Diencephalon (tissue), 1 donor: Measurements from ENCODE around the gene EIF4A2. TPM values are rescaled to one million over a fixed set of nuclear protein-coding genes. Genes with fewer than 3 reads are reported as not detected.

Experiments used
- small RNA-seq: library from RNA; depleted of rRNA; stranded (forward); fragments of <200 nt; gene quantifications from one replicate; pipeline ENCODE3, GENCODE V24; 2014
- total RNA-seq: library from RNA; depleted of rRNA; stranded (reverse); fragments of >200 nt; gene quantifications from one replicate; pipeline ENCODE4 v1.2.3, GENCODE V29; 2014

The EIF4A2 gene
- 877 TPM for total RNA-seq

DNA sequence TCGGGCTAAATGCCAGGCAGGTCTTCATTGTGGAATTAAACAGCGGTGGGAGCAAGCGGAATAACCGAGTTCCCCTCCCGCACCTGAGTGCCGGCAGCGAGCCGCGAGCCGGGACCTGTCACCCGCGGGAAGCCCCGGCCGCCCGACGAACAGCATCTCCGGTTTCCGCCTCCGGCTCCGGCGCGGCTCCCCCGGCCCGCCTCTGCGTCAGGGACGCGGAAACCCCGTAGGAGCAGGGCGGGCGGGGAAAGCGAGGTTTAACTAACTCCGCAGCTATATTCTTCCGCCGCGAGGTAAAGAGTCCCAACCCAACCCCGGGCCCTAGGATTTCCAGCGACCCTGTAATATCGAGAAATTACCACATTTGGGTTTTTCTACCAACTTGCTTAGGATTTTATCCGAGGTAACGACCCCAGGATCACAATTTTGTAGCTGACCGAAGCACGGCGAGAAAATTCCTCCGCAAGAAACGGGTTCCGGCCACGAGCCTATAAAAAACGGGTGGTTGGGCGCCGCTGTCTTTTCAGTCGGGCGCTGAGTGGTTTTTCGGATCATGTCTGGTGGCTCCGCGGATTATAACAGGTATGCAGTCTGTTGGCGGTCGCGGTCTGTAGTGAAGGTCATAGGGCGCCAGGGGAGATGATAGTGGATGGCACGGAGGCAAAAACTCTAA is at the start of gene EIF4A2:
Gene EIF4A2, plus strand, starts transcription at position 520 of the 673 bp plus-strand sequence. Its CDS starts 34 bp downstream, at position 554.

DNA sequence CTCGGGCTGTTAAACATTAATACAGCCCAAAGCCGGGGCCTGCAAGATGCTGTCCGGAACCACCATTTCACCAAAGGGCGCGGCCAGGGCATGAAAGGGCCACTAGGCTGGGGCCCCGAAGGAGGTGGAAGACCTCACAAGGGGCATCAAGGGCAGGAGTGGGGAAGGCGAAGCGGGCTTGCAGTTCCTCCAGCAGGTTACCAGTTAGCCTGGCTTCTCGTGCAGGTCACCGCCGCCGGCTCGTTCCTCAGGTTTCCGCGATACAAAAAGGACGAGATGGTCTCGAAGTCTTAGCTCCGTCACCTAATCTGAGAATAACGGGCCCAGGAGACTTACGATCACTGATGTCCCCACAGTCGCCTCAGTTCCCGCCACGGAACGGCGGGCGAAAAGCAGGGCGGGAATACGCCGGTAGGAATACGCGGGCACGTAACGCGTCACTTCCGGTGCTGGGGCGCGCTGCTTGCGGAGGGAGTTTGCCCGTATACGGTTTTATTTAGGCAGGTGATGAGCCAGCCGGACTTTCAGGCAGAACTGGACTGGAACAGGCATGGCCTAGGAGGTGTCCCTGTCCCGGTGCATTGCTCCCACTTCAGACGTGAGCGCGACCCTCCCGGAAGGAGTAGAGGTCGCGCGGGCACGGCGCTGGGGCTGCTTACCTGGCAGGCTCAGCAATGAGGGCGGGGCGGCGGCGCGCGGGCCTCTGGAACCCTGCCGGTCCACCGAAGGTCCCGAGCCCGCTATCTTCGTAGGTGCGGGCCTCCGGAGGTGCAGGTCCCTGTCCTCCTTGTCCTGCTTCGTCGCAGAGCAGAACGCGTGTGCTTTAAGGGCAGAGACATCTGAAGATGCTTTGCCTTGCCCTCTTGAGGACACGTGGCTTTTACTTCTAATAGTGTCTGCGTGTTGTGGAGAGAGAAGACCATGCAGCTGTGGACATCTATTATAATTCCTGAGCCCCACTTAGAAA is 23.0 kb downstream of the EIF4A2 start, which contains the start of gene RFC4:
Gene RFC4, minus strand, starts transcription at position 394 of the 967 bp plus-strand sequence. CDS start 1,769 bp downstream, outside the sequence.

Small RNA genes within 50 kb of the gene (small RNA-seq; reads per million reads assigned to genes)
- not detected for gene RF00092
- gene RNU6-1105P: not detected
- gene SNORA4: not detected
- not detected for gene SNORA63
- not detected for gene SNORA81
- gene SNORD2: not detected

Other genes with a start within 250 kb of the EIF4A2 start
- 2.1 TPM for gene CRYGS, start 239.2 kb upstream of the EIF4A2 start, total RNA-seq
- 23.8 TPM for gene TBCCD1, start 216.2 kb upstream of the EIF4A2 start, total RNA-seq
- gene DNAJB11, start 212.9 kb upstream of the EIF4A2 start, total RNA-seq: 40.8 TPM
- 0.23 TPM for gene AHSG, start 170.5 kb upstream of the EIF4A2 start, total RNA-seq
- gene FETUB, start 143.2 kb upstream of the EIF4A2 start, total RNA-seq: not detected
- gene HRG, start 117.6 kb upstream of the EIF4A2 start, total RNA-seq: not detected
- gene KNG1, start 66.2 kb upstream of the EIF4A2 start, total RNA-seq: not detected
- gene RFC4, start 22.9 kb downstream of the EIF4A2 start, total RNA-seq: 21.7 TPM
- not detected for gene ADIPOQ, start 59.1 kb downstream of the EIF4A2 start, total RNA-seq
- gene ST6GAL1, start 146.9 kb downstream of the EIF4A2 start, total RNA-seq: 27.0 TPM